Measurements from ENCODE around the gene DYNLT3.
A peak's percentile ranks its signal among the peaks of the same experiment; 100 is the strongest.

DYNLT3 gene

DNA sequence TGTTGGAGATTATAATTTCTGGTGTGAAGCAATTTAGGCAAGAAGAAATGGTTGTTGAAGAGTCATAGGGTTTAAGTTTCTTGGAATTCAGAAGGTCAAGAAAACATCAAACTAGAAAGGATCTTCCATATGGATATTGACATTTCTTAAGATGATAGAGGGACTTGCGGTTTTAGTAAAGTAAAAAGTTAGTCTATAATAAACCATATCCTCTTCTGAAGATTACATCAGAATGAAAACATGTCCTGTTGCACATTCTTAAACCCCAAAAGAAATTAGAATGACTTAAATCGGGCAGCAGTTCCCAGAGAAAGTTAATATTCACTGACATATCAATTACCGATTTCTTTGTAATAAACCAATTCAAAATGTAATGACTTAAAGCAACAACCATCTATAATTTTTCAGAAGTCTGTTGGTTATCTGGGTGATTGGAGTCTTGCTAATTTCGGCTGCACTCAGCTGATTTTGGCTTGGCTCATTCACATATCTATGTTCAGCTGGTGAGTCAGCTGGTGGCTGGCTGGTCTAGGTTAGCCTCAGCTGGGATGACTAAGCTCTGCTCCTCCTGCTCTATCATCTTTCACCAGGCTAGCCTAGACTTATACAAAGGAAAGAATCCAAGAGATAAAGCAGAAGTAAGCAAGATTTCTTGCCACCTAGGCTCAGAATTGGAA, 24.4 kb upstream of the DYNLT3 start:
- POLR2A ChIA-PET (ENCODE audit: low non-redundant PET) = no interaction called here
- no peak overlapping the region for H3K27ac ChIP-seq
- CTCF ChIA-PET = interaction anchor here (0.6 kb wide), 1 partner anchor 191 kb away, joined by 4 read pairs; no protein-coding TSS in a partner anchor
- no peak for TF ChIP-seq CTCF (conservative IDR thresholded peaks at IDR 0.05; ENCODE audit: low read depth)
- DNase-seq (ENCODE audit: low spot score) = peak; percentile 80

DNA sequence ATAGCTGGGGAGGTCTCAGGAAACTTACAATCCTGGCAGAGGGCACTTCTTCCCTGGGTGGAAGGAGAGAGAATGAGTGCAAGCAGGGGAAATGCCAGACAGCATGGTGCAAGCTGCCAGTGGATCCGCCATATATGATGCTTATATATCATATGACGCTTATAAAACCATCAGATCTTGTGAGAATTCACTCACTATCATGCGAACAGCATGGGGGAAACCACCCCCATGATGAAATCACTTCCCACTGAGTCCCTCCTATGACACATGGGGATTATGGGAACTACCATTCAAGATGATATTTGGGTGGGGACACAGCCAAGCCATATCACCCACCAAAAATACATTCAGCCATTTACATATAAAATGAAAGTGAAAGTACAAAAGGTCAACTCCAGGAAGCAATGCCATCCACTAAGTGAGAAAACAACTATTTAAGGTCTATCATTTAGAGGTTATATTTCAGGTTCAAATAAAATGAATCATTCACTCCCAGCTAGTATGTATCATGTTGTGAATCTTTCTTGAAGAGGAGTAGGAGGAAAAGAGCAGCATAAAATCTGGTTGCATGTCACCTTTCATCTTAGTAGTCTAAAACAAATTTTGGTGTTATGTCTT, 20.3 kb upstream of the DYNLT3 start:
- no peak for TF ChIP-seq CTCF (conservative IDR thresholded peaks at IDR 0.05; ENCODE audit: low read depth)
- no peak overlapping the region for H3K27ac ChIP-seq
- POLR2A ChIA-PET (ENCODE audit: low non-redundant PET) = no interaction called here
- CTCF ChIA-PET = no interaction called here
- DNase-seq (ENCODE audit: low spot score) = no peak

DNA sequence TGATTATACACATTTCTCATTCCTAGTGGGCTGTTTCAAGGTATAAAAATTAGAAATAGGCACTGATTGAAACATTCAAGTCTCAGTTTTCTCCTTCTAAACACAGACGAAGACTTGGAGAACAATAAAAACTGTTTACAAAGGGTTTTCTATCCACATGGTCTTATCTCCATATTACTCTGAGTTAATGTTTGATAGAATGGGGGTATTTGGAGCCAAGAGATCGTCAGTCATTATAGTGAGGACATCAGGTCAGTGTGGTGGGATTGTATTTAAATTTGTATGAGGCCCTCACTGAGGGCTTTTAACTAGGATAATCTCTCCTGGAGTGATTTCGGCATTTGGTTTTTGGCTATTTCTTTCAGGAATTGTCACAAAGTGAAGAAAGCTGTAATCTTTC, 16.4 kb upstream of the DYNLT3 start:
- ChIA-PET POLR2A (ENCODE audit: low non-redundant PET) (no interaction called here), CTCF (no interaction called here)
- DNase-seq (ENCODE audit: low spot score) = no peak
- H3K27ac ChIP-seq = no peak overlapping the region
- TF ChIP-seq CTCF (conservative IDR thresholded peaks at IDR 0.05; ENCODE audit: low read depth) = no peak

DNA sequence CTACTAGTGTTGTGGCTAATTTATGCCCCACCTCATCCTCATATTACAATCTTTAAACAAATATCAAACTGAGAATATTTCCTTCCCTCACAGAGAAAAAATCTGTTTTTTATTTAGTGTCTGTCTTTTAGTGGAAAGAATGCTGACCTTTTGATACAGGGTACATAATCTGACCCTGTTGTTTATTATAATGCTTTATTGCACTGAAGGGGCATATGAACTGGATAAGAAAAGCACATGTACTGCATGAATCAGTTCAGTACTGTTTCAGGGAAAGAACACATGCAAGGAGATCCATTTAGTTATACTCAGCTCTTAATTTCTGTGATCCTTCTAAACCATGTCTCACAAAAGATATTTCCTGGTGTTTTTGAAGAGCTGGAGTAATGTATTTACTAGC, 15.5 kb upstream of the DYNLT3 start:
- CTCF ChIA-PET = interaction anchor here (0.6 kb wide), 1 partner anchor 133 kb away, joined by 4 read pairs; no protein-coding TSS in a partner anchor
- POLR2A ChIA-PET (ENCODE audit: low non-redundant PET) = no interaction called here
- TF ChIP-seq CTCF (conservative IDR thresholded peaks at IDR 0.05; ENCODE audit: low read depth) = no peak
- no peak for DNase-seq (ENCODE audit: low spot score)
- no peak overlapping the region for H3K27ac ChIP-seq

DNA sequence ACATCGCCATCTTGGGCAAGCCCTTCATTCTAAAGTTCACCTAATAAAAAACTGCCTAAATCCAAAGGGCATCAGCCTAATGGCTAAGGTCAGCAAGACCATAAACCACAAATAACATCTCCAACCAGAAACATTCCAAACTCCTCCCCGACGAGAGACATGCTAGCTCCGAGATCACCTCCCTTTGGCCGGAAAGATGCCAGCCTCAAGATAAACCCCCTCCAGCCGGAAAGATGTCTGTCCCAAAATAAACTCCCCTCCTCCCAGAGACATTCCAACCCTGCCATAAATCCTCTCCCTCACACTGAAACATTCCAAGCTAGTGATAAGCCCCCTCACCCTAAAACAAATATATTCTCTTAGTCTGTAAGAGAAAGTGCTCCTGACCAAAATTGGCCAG, 13.3 kb upstream of the DYNLT3 start:
- CTCF ChIA-PET = no interaction called here
- TF ChIP-seq CTCF (conservative IDR thresholded peaks at IDR 0.05; ENCODE audit: low read depth) = no peak
- DNase-seq (ENCODE audit: low spot score) = no peak
- H3K27ac ChIP-seq = no peak overlapping the region
- POLR2A ChIA-PET (ENCODE audit: low non-redundant PET) = no interaction called here

DNA sequence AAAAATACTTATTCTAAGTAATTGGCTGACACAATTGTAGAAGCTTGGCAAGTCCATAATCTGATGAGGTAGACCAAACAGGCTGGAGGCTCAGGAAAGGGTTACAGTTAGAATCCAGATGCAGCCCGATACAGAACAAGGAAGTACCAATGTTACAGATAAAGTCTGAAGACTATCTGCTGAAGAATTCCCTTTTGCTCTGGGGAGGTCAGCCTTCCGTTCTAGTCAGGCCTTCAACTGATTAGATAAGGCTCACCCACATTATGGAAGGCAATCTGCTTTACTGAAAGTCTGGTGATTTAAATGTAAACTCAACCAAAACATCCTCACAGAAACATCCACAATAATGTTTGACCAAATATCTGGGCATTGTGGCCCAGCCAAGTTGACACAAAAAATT, 7.4 kb upstream of the DYNLT3 start:
- H3K27ac ChIP-seq = no peak overlapping the region
- DNase-seq (ENCODE audit: low spot score) = no peak
- no peak for TF ChIP-seq CTCF (conservative IDR thresholded peaks at IDR 0.05; ENCODE audit: low read depth)
- POLR2A ChIA-PET (ENCODE audit: low non-redundant PET) = no interaction called here
- CTCF ChIA-PET = no interaction called here
